ENCODE results near the gene TSKU.

The TSKU gene

DNA sequence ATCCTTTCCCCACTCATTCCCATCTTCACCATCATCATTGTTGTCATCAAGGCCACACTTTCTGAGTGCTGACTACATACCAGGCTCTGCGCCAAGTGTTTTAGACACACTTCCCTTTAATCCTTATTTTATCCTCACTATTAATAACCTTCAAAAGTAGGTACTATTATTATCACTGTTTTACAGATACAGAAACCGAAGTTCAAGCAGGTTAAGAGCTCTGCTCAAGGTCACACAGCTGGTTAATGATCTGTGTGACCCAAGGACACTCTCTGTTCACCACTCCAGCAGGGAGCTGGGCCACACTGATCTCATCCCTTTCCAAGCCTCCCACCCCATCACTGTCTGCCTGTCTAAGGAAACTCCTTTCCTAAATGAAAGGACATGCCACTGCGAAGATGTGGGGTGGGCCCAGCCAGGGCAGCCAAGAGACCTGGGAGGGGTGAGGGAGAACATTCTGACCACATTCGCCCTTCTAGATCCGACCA lies 17.2 kb upstream of the TSKU start:
- peaks cover 18% of the 10 kb centered on the region for H3K4me1 ChIP-seq (ENCODE audit: control insufficient read depth, low read depth, low read length)
- H3K36me3 ChIP-seq (ENCODE audit: control insufficient read depth, low read depth, low read length): no peaks in the 10 kb centered on the region
- no peak overlapping the region for H3K4me3 ChIP-seq (ENCODE audit: low read length)
- no peaks in the 10 kb centered on the region for H3K27me3 ChIP-seq (ENCODE audit: control insufficient read depth, insufficient read depth, low read length)
- no peak overlapping the region for H3K27ac ChIP-seq (ENCODE audit: low read length)
- H3K9me3 ChIP-seq (ENCODE audit: control insufficient read depth, low read depth, low read length): no peaks in the 10 kb centered on the region
- no peak overlapping the region for H3K9ac ChIP-seq (ENCODE audit: low read length)

DNA sequence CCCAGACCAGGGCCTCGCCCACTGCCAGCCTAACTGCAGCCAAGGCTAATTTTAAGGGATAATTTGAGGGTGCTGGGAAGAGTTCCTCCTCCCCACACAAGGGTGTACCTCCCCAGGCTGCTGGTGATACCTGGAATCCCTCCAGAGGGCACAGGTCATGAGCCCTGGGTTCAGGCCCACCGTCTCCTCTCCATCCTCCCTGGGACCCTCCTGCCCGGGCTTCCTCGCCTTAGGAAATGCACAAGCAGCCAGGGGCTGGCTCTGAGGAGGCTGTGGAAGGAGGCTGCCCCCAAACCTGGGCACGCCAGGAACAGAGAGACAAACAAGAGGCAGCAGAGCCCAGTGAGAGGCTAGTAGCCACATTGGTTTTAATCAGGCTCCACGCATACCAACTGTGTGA lies 16.6 kb upstream of the TSKU start:
- peaks cover 24% of the 10 kb centered on the region for H3K4me1 ChIP-seq (ENCODE audit: control insufficient read depth, low read depth, low read length)
- no peaks in the 10 kb centered on the region for H3K36me3 ChIP-seq (ENCODE audit: control insufficient read depth, low read depth, low read length)
- no peak overlapping the region for H3K9ac ChIP-seq (ENCODE audit: low read length)
- H3K27ac ChIP-seq (ENCODE audit: low read length): no peak overlapping the region
- H3K9me3 ChIP-seq (ENCODE audit: control insufficient read depth, low read depth, low read length): no peaks in the 10 kb centered on the region
- no peak overlapping the region for H3K4me3 ChIP-seq (ENCODE audit: low read length)
- no peaks in the 10 kb centered on the region for H3K27me3 ChIP-seq (ENCODE audit: control insufficient read depth, insufficient read depth, low read length)

DNA sequence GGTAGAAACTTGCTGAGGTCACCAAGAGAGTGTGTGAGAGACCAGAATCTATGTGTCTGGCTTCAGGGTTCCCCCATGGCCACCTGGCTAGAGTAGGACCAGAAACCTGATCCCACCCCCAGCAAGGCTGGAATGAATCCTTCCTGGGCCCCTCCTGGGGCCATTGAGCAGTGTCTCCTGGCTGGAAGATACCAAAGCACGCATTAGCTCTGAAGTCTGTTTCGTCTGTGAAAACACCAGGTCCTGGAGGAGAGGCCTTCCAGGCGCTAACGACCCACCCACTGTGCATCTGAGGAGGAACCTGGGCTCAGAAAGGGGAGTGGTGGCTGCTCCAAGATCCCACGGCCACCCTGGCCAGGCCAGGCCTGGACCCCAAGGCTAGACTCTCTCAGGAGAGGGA lies 15.5 kb upstream of the TSKU start:
- Histone ChIP-seq H3K9me3 (ENCODE audit: control insufficient read depth, low read depth, low read length) (no peaks in the 10 kb centered on the region), H3K9ac (ENCODE audit: low read length) (no peak overlapping the region), H3K27me3 (ENCODE audit: control insufficient read depth, insufficient read depth, low read length) (no peaks in the 10 kb centered on the region), H3K36me3 (ENCODE audit: control insufficient read depth, low read depth, low read length) (no peaks in the 10 kb centered on the region), H3K27ac (ENCODE audit: low read length) (no peak overlapping the region), H3K4me1 (ENCODE audit: control insufficient read depth, low read depth, low read length) (peaks cover 31% of the 10 kb centered on the region), H3K4me3 (ENCODE audit: low read length) (no peak overlapping the region)

DNA sequence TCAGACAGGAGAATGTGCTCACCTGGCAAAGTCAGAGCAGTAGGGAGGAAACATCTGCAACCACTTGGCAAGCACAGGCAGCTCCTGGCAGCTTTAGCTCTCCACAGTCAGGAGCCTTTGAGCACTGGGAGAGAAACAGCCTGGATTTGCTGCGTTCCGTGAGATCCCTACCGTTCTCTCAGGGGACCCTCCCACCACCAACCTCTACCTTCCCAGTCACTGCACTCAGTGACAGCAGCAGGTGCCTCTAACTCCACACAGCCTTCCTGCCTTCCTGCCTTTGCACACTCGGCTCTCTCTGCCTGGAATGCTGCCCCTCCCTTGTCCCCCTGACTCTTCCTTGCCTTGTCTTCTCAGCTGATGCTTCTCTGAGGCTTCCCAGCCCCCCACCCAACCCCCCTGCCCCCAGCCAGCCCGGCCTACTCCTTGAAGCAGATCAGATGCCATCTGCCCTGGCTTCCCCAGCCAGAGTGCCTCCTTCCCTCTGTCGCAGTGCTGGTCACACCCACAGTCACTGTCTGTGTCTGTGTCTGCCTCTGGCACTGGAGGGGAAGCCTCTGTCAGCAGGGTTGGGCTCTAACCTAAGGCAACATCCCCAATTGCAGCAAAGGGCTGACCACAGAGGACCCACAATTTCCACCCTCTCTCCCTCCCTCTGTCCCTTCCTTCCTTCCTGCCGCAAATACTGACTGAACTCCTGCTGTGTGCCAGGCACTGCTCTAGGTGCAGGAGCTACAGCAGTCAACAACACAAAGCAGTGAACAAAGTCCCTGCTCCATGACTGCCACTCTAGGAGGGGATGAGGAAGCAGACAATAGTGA lies 14.9 kb upstream of the TSKU start:
- no peak overlapping the region for H3K27ac ChIP-seq (ENCODE audit: low read length)
- no peak overlapping the region for H3K4me3 ChIP-seq (ENCODE audit: low read length)
- H3K9ac ChIP-seq (ENCODE audit: low read length): no peak overlapping the region
- H3K4me1 ChIP-seq (ENCODE audit: control insufficient read depth, low read depth, low read length): peaks cover 31% of the 10 kb centered on the region
- H3K36me3 ChIP-seq (ENCODE audit: control insufficient read depth, low read depth, low read length): no peaks in the 10 kb centered on the region
- H3K9me3 ChIP-seq (ENCODE audit: control insufficient read depth, low read depth, low read length): no peaks in the 10 kb centered on the region
- no peaks in the 10 kb centered on the region for H3K27me3 ChIP-seq (ENCODE audit: control insufficient read depth, insufficient read depth, low read length)

DNA sequence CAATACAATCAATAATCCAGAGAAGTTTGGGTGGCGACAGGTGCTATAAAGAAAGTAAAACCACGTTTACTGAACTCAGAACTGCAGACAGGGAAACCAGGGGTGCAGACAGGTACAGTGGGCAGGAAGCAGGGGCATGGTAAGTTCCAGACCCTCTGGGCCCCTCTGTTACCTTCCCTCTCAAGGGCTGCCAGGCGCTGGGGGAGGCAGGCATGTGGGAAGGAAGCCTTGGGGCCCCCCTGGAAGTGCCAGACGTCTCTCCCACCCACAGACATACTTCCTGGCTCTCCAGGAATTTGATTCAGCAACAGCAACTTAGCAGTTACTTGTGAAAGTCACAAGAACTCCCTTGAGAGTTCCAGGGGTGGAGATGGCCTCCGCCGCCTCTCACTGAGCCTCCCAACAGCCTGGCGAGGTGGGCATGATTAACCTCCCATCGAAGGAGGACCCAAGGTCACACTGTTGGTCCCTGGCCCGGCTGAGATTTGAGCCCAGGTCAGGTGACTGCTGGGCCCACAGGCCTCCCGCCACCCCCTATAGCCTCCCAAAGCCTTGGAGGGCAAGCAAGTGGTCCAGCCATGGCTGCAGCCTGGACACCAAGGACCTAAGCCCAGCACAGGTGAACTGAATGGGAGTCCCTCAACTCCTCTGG lies 14.1 kb upstream of the TSKU start:
- H3K4me1 ChIP-seq (ENCODE audit: control insufficient read depth, low read depth, low read length): peaks cover 31% of the 10 kb centered on the region
- no peaks in the 10 kb centered on the region for H3K36me3 ChIP-seq (ENCODE audit: control insufficient read depth, low read depth, low read length)
- no peak overlapping the region for H3K4me3 ChIP-seq (ENCODE audit: low read length)
- H3K27me3 ChIP-seq (ENCODE audit: control insufficient read depth, insufficient read depth, low read length): no peaks in the 10 kb centered on the region
- H3K9ac ChIP-seq (ENCODE audit: low read length): no peak overlapping the region
- no peaks in the 10 kb centered on the region for H3K9me3 ChIP-seq (ENCODE audit: control insufficient read depth, low read depth, low read length)
- H3K27ac ChIP-seq (ENCODE audit: low read length): no peak overlapping the region

DNA sequence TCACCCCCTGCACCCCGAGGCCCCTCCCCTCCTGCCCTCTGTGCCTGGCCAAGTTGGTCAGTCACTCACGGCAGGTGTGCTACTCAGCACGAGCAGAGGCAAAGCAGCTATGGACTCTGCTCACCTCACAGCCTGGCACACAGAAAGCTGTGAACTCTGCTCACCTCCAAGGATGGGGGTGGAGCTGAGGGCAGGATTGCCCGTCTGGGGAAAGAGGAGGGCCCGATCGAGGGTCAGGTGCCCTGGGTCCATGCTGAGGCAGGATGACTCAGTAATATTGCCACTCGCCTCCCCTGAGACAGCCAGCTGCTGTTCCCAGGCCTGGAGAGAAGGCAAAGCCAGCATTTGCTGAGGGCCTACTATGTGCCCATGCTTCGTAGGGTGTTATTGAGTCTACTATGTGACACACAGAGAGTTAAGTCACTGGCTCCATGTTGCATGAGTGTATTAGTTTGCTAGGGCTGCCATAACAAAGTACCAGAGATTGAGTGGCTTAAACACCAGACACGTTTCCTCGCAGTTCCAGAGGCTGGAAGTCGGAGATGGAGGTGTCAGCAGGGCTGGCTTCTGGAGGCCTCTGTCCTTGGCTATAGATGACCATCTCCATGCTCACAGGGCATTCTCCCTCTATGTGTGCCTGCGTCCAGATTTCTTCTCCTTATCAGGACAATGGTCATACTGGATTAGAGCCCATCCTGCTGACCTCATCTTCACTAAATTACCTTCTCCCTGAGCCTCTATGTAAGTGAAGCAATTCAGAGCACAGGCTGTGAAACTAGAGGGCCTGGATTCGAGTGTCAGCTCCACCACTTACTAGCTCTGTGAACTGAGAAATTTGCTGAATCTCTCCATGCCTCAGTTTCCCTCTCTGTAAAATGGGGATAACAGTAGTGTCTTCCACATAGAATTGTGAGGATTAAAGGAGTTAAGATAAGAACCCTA lies 13.2 kb upstream of the TSKU start:
- H3K9me3 ChIP-seq (ENCODE audit: control insufficient read depth, low read depth, low read length): no peaks in the 10 kb centered on the region
- peaks cover 31% of the 10 kb centered on the region for H3K4me1 ChIP-seq (ENCODE audit: control insufficient read depth, low read depth, low read length)
- no peaks in the 10 kb centered on the region for H3K27me3 ChIP-seq (ENCODE audit: control insufficient read depth, insufficient read depth, low read length)
- no peak overlapping the region for H3K9ac ChIP-seq (ENCODE audit: low read length)
- H3K27ac ChIP-seq (ENCODE audit: low read length): no peak overlapping the region
- H3K36me3 ChIP-seq (ENCODE audit: control insufficient read depth, low read depth, low read length): no peaks in the 10 kb centered on the region
- no peak overlapping the region for H3K4me3 ChIP-seq (ENCODE audit: low read length)

DNA sequence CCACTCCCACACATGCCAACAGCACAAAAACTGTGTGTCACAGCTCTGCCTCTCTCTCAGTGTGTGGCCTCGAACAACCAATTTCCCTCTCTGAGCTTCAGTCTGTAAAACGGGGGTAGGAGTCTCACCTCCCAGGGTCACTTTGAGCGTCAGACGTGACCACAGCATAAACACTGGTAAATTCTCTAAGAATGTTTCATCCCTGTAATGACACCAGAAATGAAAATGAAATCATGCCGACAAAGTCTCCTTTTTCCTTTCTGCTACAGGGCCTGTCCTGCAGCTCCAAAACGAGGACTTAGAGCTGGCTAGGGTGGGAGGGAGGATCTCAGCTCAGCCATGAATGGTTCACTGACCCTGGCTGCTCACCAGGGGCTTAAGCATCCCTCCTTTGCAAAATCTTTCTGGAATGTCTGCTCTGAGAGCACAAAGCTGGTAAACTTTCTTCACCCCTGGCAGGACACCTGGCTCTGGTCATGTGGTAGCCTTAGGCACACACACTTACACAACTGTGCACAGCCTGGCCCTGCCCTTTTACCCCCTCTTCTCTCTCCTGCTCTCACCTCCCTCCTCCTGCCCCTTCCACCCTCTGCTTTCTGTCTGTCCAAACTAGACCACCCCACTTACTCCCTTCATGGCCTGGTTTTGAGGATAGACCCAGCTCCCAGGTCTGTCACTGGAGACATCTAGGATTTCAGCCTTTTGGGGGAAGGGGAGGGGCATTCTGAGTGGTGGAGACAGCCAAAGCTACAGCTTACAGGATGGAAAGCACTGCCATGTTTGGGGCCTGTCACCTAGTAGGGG lies 12.3 kb upstream of the TSKU start:
- Histone ChIP-seq H3K9me3 (ENCODE audit: control insufficient read depth, low read depth, low read length) (no peaks in the 10 kb centered on the region), H3K27ac (ENCODE audit: low read length) (no peak overlapping the region), H3K36me3 (ENCODE audit: control insufficient read depth, low read depth, low read length) (no peaks in the 10 kb centered on the region), H3K27me3 (ENCODE audit: control insufficient read depth, insufficient read depth, low read length) (no peaks in the 10 kb centered on the region), H3K4me1 (ENCODE audit: control insufficient read depth, low read depth, low read length) (peaks cover 31% of the 10 kb centered on the region), H3K9ac (ENCODE audit: low read length) (no peak overlapping the region), H3K4me3 (ENCODE audit: low read length) (no peak overlapping the region)

DNA sequence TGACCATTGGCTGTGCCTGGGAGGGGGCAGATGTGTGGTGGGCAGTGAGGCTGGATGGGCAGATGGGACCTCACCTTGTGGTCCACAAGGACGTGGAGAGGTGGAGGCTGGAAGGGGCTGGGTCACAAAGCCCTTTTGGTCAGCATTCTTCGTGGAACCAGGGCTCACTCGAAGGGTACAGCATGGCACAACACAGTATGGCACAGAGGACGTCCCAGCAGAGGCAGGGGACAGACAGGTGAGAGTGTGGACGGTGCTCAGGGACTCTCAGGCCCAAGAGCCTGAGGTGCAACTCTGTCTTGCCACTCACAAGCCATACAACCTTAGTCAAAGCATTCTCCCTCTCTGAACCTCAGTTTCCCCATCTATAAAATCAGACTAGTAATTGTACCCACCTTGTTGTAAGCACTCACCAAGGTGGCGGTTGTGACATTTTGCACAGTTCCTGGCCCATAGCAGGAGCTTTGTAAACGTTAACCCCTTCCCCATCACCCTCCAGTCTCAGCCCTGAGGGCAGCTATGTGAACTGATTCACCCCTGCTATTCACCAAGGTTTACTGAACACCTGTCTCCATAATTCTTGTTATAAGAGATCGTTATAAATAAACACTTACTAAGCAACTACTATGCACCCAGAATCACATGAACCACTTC lies 11.6 kb upstream of the TSKU start:
- peaks cover 3% of the 10 kb centered on the region for H3K9me3 ChIP-seq (ENCODE audit: control insufficient read depth, low read depth, low read length)
- H3K27ac ChIP-seq (ENCODE audit: low read length): no peak overlapping the region
- no peak overlapping the region for H3K4me3 ChIP-seq (ENCODE audit: low read length)
- no peaks in the 10 kb centered on the region for H3K36me3 ChIP-seq (ENCODE audit: control insufficient read depth, low read depth, low read length)
- peaks cover 31% of the 10 kb centered on the region for H3K4me1 ChIP-seq (ENCODE audit: control insufficient read depth, low read depth, low read length)
- H3K9ac ChIP-seq (ENCODE audit: low read length): no peak overlapping the region
- H3K27me3 ChIP-seq (ENCODE audit: control insufficient read depth, insufficient read depth, low read length): no peaks in the 10 kb centered on the region

DNA sequence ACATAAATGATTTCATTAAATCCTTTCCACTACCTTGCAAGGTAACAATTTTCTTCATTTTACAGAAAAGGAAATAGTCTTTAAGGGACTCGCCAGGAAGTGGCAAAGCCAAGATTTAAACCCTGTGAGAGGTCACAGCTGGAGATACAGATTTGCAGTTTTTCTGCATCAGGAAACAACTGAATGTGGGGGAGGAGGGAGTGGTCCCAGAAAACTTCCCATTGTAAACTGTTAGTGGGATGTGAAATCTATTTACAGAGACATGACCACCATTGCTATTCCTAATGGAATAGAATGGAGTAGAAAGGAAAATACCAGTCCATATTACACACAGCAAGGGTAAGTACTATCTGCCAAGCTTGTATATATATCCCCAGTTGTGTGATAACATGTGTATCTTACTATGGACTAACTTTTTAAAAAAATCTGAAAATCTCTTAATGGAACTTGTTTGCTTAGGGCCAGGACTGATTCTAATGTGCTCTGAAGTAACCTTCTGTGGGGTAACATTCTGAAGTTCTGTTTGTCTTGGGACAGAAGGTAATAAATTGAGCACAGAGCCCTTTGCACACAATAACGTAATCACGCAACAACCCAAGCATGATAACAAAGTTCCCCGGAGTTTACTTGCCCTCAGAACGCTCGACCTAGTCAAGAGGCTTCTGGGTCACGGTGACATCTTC lies 10.9 kb upstream of the TSKU start:
- H3K27me3 ChIP-seq (ENCODE audit: control insufficient read depth, insufficient read depth, low read length): no peaks in the 10 kb centered on the region
- no peak overlapping the region for H3K9ac ChIP-seq (ENCODE audit: low read length)
- no peak overlapping the region for H3K27ac ChIP-seq (ENCODE audit: low read length)
- H3K4me3 ChIP-seq (ENCODE audit: low read length): no peak overlapping the region
- H3K9me3 ChIP-seq (ENCODE audit: control insufficient read depth, low read depth, low read length): peaks cover 10% of the 10 kb centered on the region
- peaks cover 31% of the 10 kb centered on the region for H3K4me1 ChIP-seq (ENCODE audit: control insufficient read depth, low read depth, low read length)
- H3K36me3 ChIP-seq (ENCODE audit: control insufficient read depth, low read depth, low read length): no peaks in the 10 kb centered on the region

DNA sequence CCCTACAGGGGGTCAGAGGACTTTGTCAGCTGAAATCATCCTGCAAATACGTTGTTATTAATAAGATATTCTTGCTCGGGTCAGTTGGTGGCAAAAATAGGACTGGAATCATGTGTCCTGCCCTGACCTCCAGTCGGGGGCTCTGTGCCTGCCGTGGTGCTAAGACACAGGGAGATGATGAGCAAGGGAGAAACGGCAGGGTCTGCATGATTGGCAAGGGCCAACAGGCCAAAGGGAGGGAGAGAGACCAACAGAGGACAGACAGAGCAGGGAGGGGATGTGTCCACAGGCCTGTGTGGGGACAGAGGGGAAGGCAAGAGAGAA lies 10.4 kb upstream of the TSKU start:
- Histone ChIP-seq H3K4me3 (ENCODE audit: low read length) (no peak overlapping the region), H3K4me1 (ENCODE audit: control insufficient read depth, low read depth, low read length) (peaks cover 27% of the 10 kb centered on the region), H3K27ac (ENCODE audit: low read length) (no peak overlapping the region), H3K9ac (ENCODE audit: low read length) (no peak overlapping the region), H3K9me3 (ENCODE audit: control insufficient read depth, low read depth, low read length) (peaks cover 11% of the 10 kb centered on the region), H3K36me3 (ENCODE audit: control insufficient read depth, low read depth, low read length) (no peaks in the 10 kb centered on the region), H3K27me3 (ENCODE audit: control insufficient read depth, insufficient read depth, low read length) (no peaks in the 10 kb centered on the region)

Data from iPS-18a (cell line).